Uterus (tissue), 4 donors: Measurements from ENCODE around the gene ZNF79. TPM values are rescaled to one million over a fixed set of nuclear protein-coding genes. Genes with fewer than 3 reads are reported as not detected.
"Not testable (repeated sequence)": the region's sequence is repeated elsewhere in the genome, so short reads cannot be mapped to it uniquely, and the experiment has no call there.

Experiments
- DNase-seq, 2 donors: peaks; one replicate each; pipeline ENCODE4 v3.0.0-alpha.2; 2019 to 2020
- H3K27ac ChIP-seq, 2 donors: fragments of 200-600 bp; sonication (generic); 1 replicate in 1 of 2; 2 replicates in 1 of 2; pipeline ENCODE4 v1.5.1; 2016 to 2018
- H3K27me3 ChIP-seq, 2 donors: fragments of 200-600 bp; sonication (generic); one replicate each; pipeline ENCODE4 v1.5.1; 2018 to 2019; ENCODE audit warnings: control low read depth in 1 of 2
- H3K36me3 ChIP-seq, 2 donors: fragments of 200-600 bp; sonication (generic); one replicate each; pipeline ENCODE4 v1.5.1; 2019; ENCODE audit warnings: control low read depth in 1 of 2
- H3K4me1 ChIP-seq, 2 donors: fragments of 200-600 bp; sonication (generic); one replicate each; pipeline ENCODE4 v1.5.1; 2018 to 2019; ENCODE audit warnings: control low read depth in 1 of 2
- H3K4me3 ChIP-seq, 2 donors: fragments of 200-600 bp; sonication (generic); 1 replicate in 1 of 2; 2 replicates in 1 of 2; pipeline ENCODE4 v1.5.1; 2018 to 2019; ENCODE audit warnings: mild to moderate bottlenecking in 1 of 2
- H3K9me3 ChIP-seq, 2 donors: fragments of 200-600 bp; sonication (generic); one replicate each; pipeline ENCODE4 v1.5.1; 2019; ENCODE audit warnings: control low read depth in 1 of 2
- CTCF ChIP-seq, 4 experiments: fragments of 200-600 bp in 2 of 4; fragments of 450-650 bp in 2 of 4; sonication (generic) in 2 of 4; IDR thresholded peaks; one replicate each; pipeline ENCODE4 v1.5.1; 2016 to 2019; ENCODE audit warnings: antibody characterized with exemption in 4 of 4, mild to moderate bottlenecking in 2 of 4, moderate library complexity in 1 of 4
- POLR2A ChIP-seq, 2 donors: fragments of 450-650 bp; IDR thresholded peaks; one replicate each; pipeline ENCODE4 v1.6.1; 2016; ENCODE audit warnings: antibody characterized with exemption in 2 of 2, mild to moderate bottlenecking in 1 of 2, moderate library complexity in 1 of 2
- intact Hi-C: fragments of 100-400 bp; cut with DNase I; formaldehyde crosslinking; loops from one replicate; pipeline ENCODE4 v1.15.1; 2023; ENCODE audit warnings: low total_unique reads
- total RNA-seq, 4 donors: library from RNA; depleted of rRNA in 3 of 4; stranded (reverse); fragments of >200 nt in 3 of 4; gene quantifications; one replicate each; pipeline versions ENCODE4 v1.1.0 to v1.2.4, GENCODE V29; 2014 to 2023
- donor health status: DM: yes; HTN: yes; CAD: no.

ZNF79 gene
- total RNA-seq, 4 donors from 2014 or later, result 3.8 to 14.1 (median 13.4) TPM

- intact Hi-C loops, result no loop called here
- Histone ChIP-seq H3K36me3 (no peaks in the 10 kb centered on the region), H3K4me3 (no peak overlapping the region), H3K27me3 (no peaks in the 10 kb centered on the region), H3K9me3 (no peaks in the 10 kb centered on the region), H3K27ac (no peak overlapping the region), H3K4me1 (no peaks in the 10 kb centered on the region)
- TF ChIP-seq POLR2A (IDR thresholded peaks at IDR 0.05), result no peak
- TF ChIP-seq CTCF (IDR thresholded peaks at IDR 0.05), result no peak
- no peak for DNase-seq
These were observed 34.7 kb downstream of the ZNF79 start for GRCh38 chr9:127458921-127459320.

- no peak overlapping the region for H3K4me3 ChIP-seq
- no peaks in the 10 kb centered on the region for H3K9me3 ChIP-seq
- no peaks in the 10 kb centered on the region for H3K4me1 ChIP-seq
- DNase-seq, result no peak
- TF ChIP-seq POLR2A (IDR thresholded peaks at IDR 0.05), result no peak
- TF ChIP-seq CTCF (IDR thresholded peaks at IDR 0.05), result no peak
- no peak overlapping the region for H3K27ac ChIP-seq
- no peaks in the 10 kb centered on the region for H3K27me3 ChIP-seq
- no peaks in the 10 kb centered on the region for H3K36me3 ChIP-seq
- intact Hi-C loops, result no loop called here
These were observed 39.2 kb downstream of the ZNF79 start for GRCh38 chr9:127463382-127463781.

GRCh38 chr9:127463911-127464310 lies 39.7 kb downstream of the ZNF79 start:
- no peak overlapping the region for H3K27ac ChIP-seq
- intact Hi-C loops, result no loop called here
- DNase-seq, result no peak
- no peaks in the 10 kb centered on the region for H3K4me1 ChIP-seq
- H3K27me3 ChIP-seq, result no peaks in the 10 kb centered on the region
- TF ChIP-seq POLR2A (IDR thresholded peaks at IDR 0.05), result no peak
- no peak for TF ChIP-seq CTCF (IDR thresholded peaks at IDR 0.05)
- no peaks in the 10 kb centered on the region for H3K9me3 ChIP-seq
- no peaks in the 10 kb centered on the region for H3K36me3 ChIP-seq
- no peak overlapping the region for H3K4me3 ChIP-seq

- H3K4me1 ChIP-seq, H3K27ac ChIP-seq, DNase-seq, H3K9me3 ChIP-seq, H3K4me3 ChIP-seq, intact Hi-C loops, H3K36me3 ChIP-seq, H3K27me3 ChIP-seq: not testable (repeated sequence)
These were observed 42.3 kb downstream of the ZNF79 start for GRCh38 chr9:127466407-127466917.

GRCh38 chr9:127467621-127468020 lies 43.4 kb downstream of the ZNF79 start:
- TF ChIP-seq CTCF (IDR thresholded peaks at IDR 0.05) (no peak), POLR2A (IDR thresholded peaks at IDR 0.05) (no peak)
- H3K4me3 ChIP-seq, result no peak overlapping the region
- no peak for DNase-seq
- H3K27me3 ChIP-seq, result no peaks in the 10 kb centered on the region
- H3K4me1 ChIP-seq, result no peaks in the 10 kb centered on the region
- H3K9me3 ChIP-seq, result no peaks in the 10 kb centered on the region
- no peak overlapping the region for H3K27ac ChIP-seq
- intact Hi-C loops, result no loop called here
- H3K36me3 ChIP-seq, result no peaks in the 10 kb centered on the region

- no peak for TF ChIP-seq CTCF (IDR thresholded peaks at IDR 0.05)
These were observed 46.5 kb downstream of the ZNF79 start for GRCh38 chr9:127470662-127471061.

More at GRCh38 chr9:127470662-127471061, 46.5 kb downstream of the ZNF79 start:
- no peaks in the 10 kb centered on the region for H3K27me3 ChIP-seq
- H3K4me3 ChIP-seq, result no peak overlapping the region
- no peaks in the 10 kb centered on the region for H3K9me3 ChIP-seq
- no peak overlapping the region for H3K27ac ChIP-seq
- no peaks in the 10 kb centered on the region for H3K36me3 ChIP-seq
- no peaks in the 10 kb centered on the region for H3K4me1 ChIP-seq
- intact Hi-C loops, result no loop called here
- no peak for DNase-seq
